GM12878 (cell line): Measurements from ENCODE around the gene CD300H. TPM values are rescaled to one million over a fixed set of nuclear protein-coding genes. Genes with fewer than 3 reads are reported as not detected.

Experiments used
- ATF2 ChIP-seq: IDR thresholded peaks from 2 replicates; pipeline ENCODE4 v1.6.1; 2012; ENCODE audit warnings: low read length, inconsistent platforms
- BHLHE40 ChIP-seq, 2 experiments: fragments of 450-650 bp in 1 of 2; IDR thresholded peaks; 2 replicates each; pipeline ENCODE4 v1.6.1; 2011 to 2017; ENCODE audit warnings: low read depth in 2 of 2, borderline replicate concordance in 1 of 2, improper control_type of control experiment in 1 of 2, low read length in 1 of 2, mild to moderate bottlenecking in 1 of 2
- CEBPB ChIP-seq, 2 experiments: fragments of 150-350 bp in 1 of 2; IDR thresholded peaks; 2 replicates each; pipeline ENCODE4 v1.6.1; 2012 to 2014; ENCODE audit warnings: low read depth in 2 of 2, low read length in 2 of 2, borderline replicate concordance in 1 of 2, inconsistent platforms in 1 of 2
- CREB1 ChIP-seq: IDR thresholded peaks from 2 replicates; pipeline ENCODE4 v1.6.1; 2012; ENCODE audit warnings: low read depth, mild to moderate bottlenecking, inconsistent platforms
- CREM ChIP-seq: IDR thresholded peaks from 2 replicates; pipeline ENCODE4 v1.6.1; 2014; ENCODE audit warnings: antibody characterized with exemption, low read depth
- DPF2 ChIP-seq: fragments of 450-650 bp; IDR thresholded peaks from 2 replicates; pipeline ENCODE4 v1.6.1; 2017; ENCODE audit warnings: mild to moderate bottlenecking
- EED ChIP-seq: sonication (generic); IDR thresholded peaks from 2 replicates; pipeline ENCODE4 v1.6.1; 2016; ENCODE audit warnings: antibody characterized with exemption, low read depth
- ETV6 ChIP-seq, 2 experiments: fragments of 450-650 bp in 1 of 2; IDR thresholded peaks in 1 of 2; conservative IDR thresholded peaks in 1 of 2; 2 replicates each; pipeline ENCODE4 v1.6.1; 2014; ENCODE audit warnings: antibody characterized with exemption in 1 of 2, borderline replicate concordance in 1 of 2, low read depth in 1 of 2, mild to moderate bottlenecking in 1 of 2, moderate library complexity in 1 of 2
- GATAD2B ChIP-seq: fragments of 450-650 bp; conservative IDR thresholded peaks from 2 replicates; pipeline ENCODE4 v1.6.1; 2017; ENCODE audit warnings: low read depth, mild to moderate bottlenecking, moderate library complexity
- HDGF ChIP-seq: fragments of 450-650 bp; IDR thresholded peaks from 2 replicates; pipeline ENCODE4 v1.6.1; 2016; ENCODE audit warnings: antibody characterized with exemption
- IKZF1 ChIP-seq: fragments of 450-650 bp; conservative IDR thresholded peaks from 2 replicates; pipeline ENCODE4 v1.6.1; 2017; ENCODE audit warnings: antibody characterized with exemption, mild to moderate bottlenecking
- IKZF2 ChIP-seq, 2 experiments: fragments of 450-650 bp; IDR thresholded peaks; 2 replicates each; pipeline ENCODE4 v1.6.1; 2017; ENCODE audit warnings: mild to moderate bottlenecking in 2 of 2, moderate library complexity in 2 of 2
- MEF2B ChIP-seq: fragments of 450-650 bp; IDR thresholded peaks from 2 replicates; pipeline ENCODE4 v1.6.1; 2018; ENCODE audit warnings: mild to moderate bottlenecking, moderate library complexity; ENCODE audit not compliant: partially characterized antibody, poor library complexity, severe bottlenecking
- MLLT1 ChIP-seq: fragments of 450-650 bp; IDR thresholded peaks from 2 replicates; pipeline ENCODE4 v1.6.1; 2016; ENCODE audit warnings: mild to moderate bottlenecking
- NFXL1 ChIP-seq: fragments of 450-650 bp; IDR thresholded peaks from 2 replicates; pipeline ENCODE4 v1.6.1; 2017; ENCODE audit warnings: antibody characterized with exemption, mild to moderate bottlenecking, borderline replicate concordance
- NR2F1 ChIP-seq: fragments of 450-650 bp; conservative IDR thresholded peaks from 2 replicates; pipeline ENCODE4 v1.6.1; 2017; ENCODE audit warnings: mild to moderate bottlenecking
- POU2F2 ChIP-seq: IDR thresholded peaks from 3 replicates; pipeline ENCODE4 v1.6.1; 2011; ENCODE audit warnings: low read depth, mild to moderate bottlenecking, low read length, borderline replicate concordance
- RELB ChIP-seq: fragments of 450-650 bp; IDR thresholded peaks from 2 replicates; pipeline ENCODE4 v1.6.1; 2017; ENCODE audit warnings: low read depth, mild to moderate bottlenecking, moderate library complexity
- RUNX3 ChIP-seq: IDR thresholded peaks from 2 replicates; pipeline ENCODE4 v1.6.1; 2012; ENCODE audit warnings: low read length, inconsistent platforms
- ZBED1 ChIP-seq: IDR thresholded peaks from 2 replicates; pipeline ENCODE4 v1.6.1; 2016; ENCODE audit warnings: borderline replicate concordance
- ZNF384 ChIP-seq: IDR thresholded peaks from 2 replicates; pipeline ENCODE4 v1.6.1; 2012; ENCODE audit warnings: low read depth, mild to moderate bottlenecking, low read length, improper control_type of control experiment, borderline replicate concordance
- polyA plus RNA-seq, 11 experiments: library from polyadenylated mRNA; depleted of rRNA in 4 of 11; unstranded in 6 of 11; stranded (reverse) in 5 of 11; fragments of >200 nt; fragmentation: Nextera tagmentation in 4 of 11; fragmentation: Illumina TruSeq in 1 of 11; extraction: Ambion mirVana in 4 of 11; extraction: Trizol in 1 of 11; gene quantifications; 1 replicate in 1 of 11; 2 replicates in 10 of 11; pipeline versions ENCODE4 v1.2.1 to v1.2.3, GENCODE V29; 2011 to 2016; ENCODE audit warnings: inconsistent platforms in 2 of 11, missing spikeins in 2 of 11, low read depth in 1 of 11
- total RNA-seq, 4 experiments: library from RNA; depleted of rRNA in 3 of 4; stranded (reverse); fragments of >200 nt in 3 of 4; fragmentation: Illumina TruSeq in 1 of 4; extraction: Trizol in 1 of 4; gene quantifications; 2 replicates each; pipeline versions ENCODE4 v1.2.1 to v1.2.3, GENCODE V29; 2013 to 2021

Gene CD300H
- total and polyA plus RNA-seq, 10 of the 15 experiments (the other 5 are each of a cell fraction or from before 2014, with no cell fraction given) = not detected

GRCh38 chr17:74528491-74529199 lies 38.7 kb downstream of the CD300H start (continued):
- TF ChIP-seq MLLT1 (peak; percentile 74), HDGF (peak; percentile 58; the same call in 1 of the 2 replicates), BHLHE40 (IDR thresholded peaks at IDR 0.05; ENCODE audit: borderline replicate concordance in 1 of 2, low read depth in 2 of 2, low read length in 1 of 2) (peak; percentile 23 to 53; a peak in 2 of 4 replicates), NR2F1 (peak; percentile 72), DPF2 (peak; percentile 83; the same call in 1 of the 2 replicates), GATAD2B (0 out of 2 replicates have a peak, but pooled peaks have one; percentile 51), IKZF2 (IDR thresholded peaks at IDR 0.05) (peak; percentile 92 to 95), CREM (peak; percentile 51; the same call in 1 of the 2 replicates), POU2F2 (0 out of 3 replicates have a peak, but pooled peaks have one; percentile 11), ZBED1 (no peak), ETV6 (conservative IDR thresholded peaks at IDR 0.05 in 1 of 2, IDR thresholded peaks at IDR 0.05 in 1 of 2; ENCODE audit: borderline replicate concordance in 1 of 2, low read depth in 1 of 2) (no peak), ZNF384 (peak; percentile 89), IKZF1 (peak; percentile 93), CREB1 (peak; percentile 67), EED (peak; percentile 64; the same call in 1 of the 2 replicates), MEF2B (no peak), CEBPB (IDR thresholded peaks at IDR 0.05; ENCODE audit: borderline replicate concordance in 1 of 2, low read depth in 2 of 2, low read length in 2 of 2) (peak; percentile 34 to 71; a peak in 1 of 4 replicates), ATF2 (peak; percentile 74), RUNX3 (peak; percentile 62), RELB (peak; percentile 88; the same call in 1 of the 2 replicates), NFXL1 (no peak)
